Lower leg skin (tissue), 4 donors: ENCODE measurements around the gene MGAT4A. TPM values are rescaled to one million over a fixed set of nuclear protein-coding genes. Genes with fewer than 3 reads are reported as not detected.

Experiments used
- DNase-seq, 2 donors: peaks; one replicate each; pipeline ENCODE4 v3.0.0-alpha.2; 2019; ENCODE audit warnings: low spot score in 2 of 2
- H3K4me3 ChIP-seq: fragments of 200-600 bp; sonication (generic); 2 replicates; pipeline ENCODE4 v1.5.1; 2017; ENCODE audit warnings: mild to moderate bottlenecking, low read depth; ENCODE audit not compliant: poor library complexity, severe bottlenecking
- POLR2A ChIP-seq, 2 donors: fragments of 450-650 bp; IDR thresholded peaks; one replicate each; pipeline ENCODE4 v1.6.1; 2016 to 2017; ENCODE audit warnings: antibody characterized with exemption in 2 of 2, mild to moderate bottlenecking in 1 of 2, moderate library complexity in 1 of 2
- WGBS, 2 donors: methylation state at CpG; one replicate each; pipeline ENCODE4 v1.1.5; 2018; 5-methylcytosine and 5-hydroxymethylcytosine counted together
- intact Hi-C: fragments of 100-400 bp; cut with DNase I; formaldehyde crosslinking; loops from one replicate; pipeline ENCODE4 v1.15.0; 2023; ENCODE audit warnings: low total_unique reads
- total RNA-seq, 4 donors: library from RNA; depleted of rRNA; stranded (reverse); fragments of >200 nt; gene quantifications; one replicate each; pipeline ENCODE4 v1.1.0, GENCODE V29; 2016
- TF ChIP-seq, protein P1 (sequence below), 3 donors: fragments of 450-650 bp; IDR thresholded peaks; one replicate each; pipeline ENCODE4 v1.5.1; 2016; ENCODE audit warnings: antibody characterized with exemption in 3 of 3, mild to moderate bottlenecking in 3 of 3, moderate library complexity in 2 of 3

The MGAT4A gene
- total RNA-seq, 4 donors from 2014 or later: 7.3 to 24.9 (median 14.2) TPM

DNA sequence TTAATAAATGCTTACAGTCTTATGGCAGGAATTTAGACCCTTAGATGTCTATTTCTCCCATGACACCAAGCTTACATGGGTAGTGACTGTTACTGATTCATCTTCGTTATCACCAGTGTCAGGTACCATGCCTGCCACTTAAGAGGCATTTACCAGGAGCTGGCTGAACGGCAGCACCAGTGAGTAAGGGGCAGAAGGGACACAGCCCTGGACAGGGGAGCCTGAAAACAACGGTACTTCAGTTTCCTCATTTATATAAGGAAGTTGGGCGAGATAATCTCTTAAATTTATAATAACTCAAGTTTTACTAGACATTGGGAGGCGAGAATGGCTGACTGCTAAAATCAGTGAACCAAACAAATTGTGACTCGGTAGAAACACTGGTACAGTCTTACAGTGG, 123.8 kb downstream of the MGAT4A start:
- no peak for DNase-seq
- H3K4me3 ChIP-seq: no peak overlapping the region
- TF ChIP-seq, protein P1, sequence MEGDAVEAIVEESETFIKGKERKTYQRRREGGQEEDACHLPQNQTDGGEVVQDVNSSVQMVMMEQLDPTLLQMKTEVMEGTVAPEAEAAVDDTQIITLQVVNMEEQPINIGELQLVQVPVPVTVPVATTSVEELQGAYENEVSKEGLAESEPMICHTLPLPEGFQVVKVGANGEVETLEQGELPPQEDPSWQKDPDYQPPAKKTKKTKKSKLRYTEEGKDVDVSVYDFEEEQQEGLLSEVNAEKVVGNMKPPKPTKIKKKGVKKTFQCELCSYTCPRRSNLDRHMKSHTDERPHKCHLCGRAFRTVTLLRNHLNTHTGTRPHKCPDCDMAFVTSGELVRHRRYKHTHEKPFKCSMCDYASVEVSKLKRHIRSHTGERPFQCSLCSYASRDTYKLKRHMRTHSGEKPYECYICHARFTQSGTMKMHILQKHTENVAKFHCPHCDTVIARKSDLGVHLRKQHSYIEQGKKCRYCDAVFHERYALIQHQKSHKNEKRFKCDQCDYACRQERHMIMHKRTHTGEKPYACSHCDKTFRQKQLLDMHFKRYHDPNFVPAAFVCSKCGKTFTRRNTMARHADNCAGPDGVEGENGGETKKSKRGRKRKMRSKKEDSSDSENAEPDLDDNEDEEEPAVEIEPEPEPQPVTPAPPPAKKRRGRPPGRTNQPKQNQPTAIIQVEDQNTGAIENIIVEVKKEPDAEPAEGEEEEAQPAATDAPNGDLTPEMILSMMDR (IDR thresholded peaks at IDR 0.05): no peak
- TF ChIP-seq POLR2A (IDR thresholded peaks at IDR 0.05): no peak
- intact Hi-C loops: no loop called here
- WGBS, 2 donors: 68 to 69% methylated on average over 6 of the region's 6 CpGs

- 86 to 87% methylated on average over 7 of the region's 7 CpGs for WGBS, 2 donors
- TF ChIP-seq, protein P1 (IDR thresholded peaks at IDR 0.05): no peak
- TF ChIP-seq POLR2A (IDR thresholded peaks at IDR 0.05): no peak
- no peak for DNase-seq
- intact Hi-C loops: loop anchor here (1.0 kb wide), 1 partner anchor 45 kb away; no protein-coding TSS in a partner anchor
- no peak overlapping the region for H3K4me3 ChIP-seq
Observed at GRCh38 chr2:98606431-98606830, 124.5 kb downstream of the MGAT4A start.

- DNase-seq: no peak
- TF ChIP-seq POLR2A (IDR thresholded peaks at IDR 0.05): no peak
- TF ChIP-seq, protein P1 (IDR thresholded peaks at IDR 0.05): no peak
- intact Hi-C loops: no loop called here
- H3K4me3 ChIP-seq: no peak overlapping the region
- WGBS, 2 donors: 55 to 56% methylated on average over 3 of the region's 3 CpGs
Observed at GRCh38 chr2:98605076-98605475, 125.9 kb downstream of the MGAT4A start.

- no peak overlapping the region for H3K4me3 ChIP-seq
- TF ChIP-seq, protein P1 (IDR thresholded peaks at IDR 0.05): no peak
- TF ChIP-seq POLR2A (IDR thresholded peaks at IDR 0.05): no peak
- intact Hi-C loops: no loop called here
- no peak for DNase-seq
- WGBS, 2 donors: 25 to 29% methylated on average over 2 of the region's 2 CpGs
Observed at GRCh38 chr2:98604547-98604946, 126.4 kb downstream of the MGAT4A start.

DNA sequence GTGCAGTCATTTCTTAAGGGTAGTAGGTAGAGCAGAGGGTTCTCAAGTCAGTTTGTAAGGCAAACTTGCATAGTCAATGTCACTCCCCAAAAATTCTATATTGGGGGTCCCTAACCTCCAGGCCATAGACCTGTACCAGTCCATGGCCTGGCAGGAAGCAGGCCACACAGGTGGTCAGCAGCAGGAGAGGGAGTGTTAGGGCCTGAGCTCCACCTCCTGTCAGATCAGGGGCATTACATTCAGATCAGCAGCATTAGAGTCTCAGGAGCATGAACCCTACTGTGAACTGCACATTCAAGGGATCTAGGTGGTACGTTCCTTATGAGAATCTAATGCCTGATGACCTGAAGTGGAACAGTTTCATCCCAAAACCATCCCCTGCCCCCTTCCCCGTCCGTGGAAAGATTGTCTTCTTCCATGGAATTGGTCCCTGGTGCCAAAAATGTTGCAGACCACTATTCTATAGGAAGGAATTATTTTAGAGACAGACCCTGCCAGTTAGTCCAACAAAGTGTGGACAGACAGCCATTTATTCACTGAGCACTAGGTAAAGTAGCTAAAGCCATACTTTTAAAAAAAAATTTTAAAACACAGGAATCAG, 129.3 kb downstream of the MGAT4A start:
- DNase-seq: no peak

More for the DNA sequence above, 129.3 kb downstream of the MGAT4A start:
- WGBS, 2 donors: 59 to 78% methylated on average over 3 of the region's 3 CpGs
- TF ChIP-seq POLR2A (IDR thresholded peaks at IDR 0.05): no peak
- TF ChIP-seq, protein P1 (IDR thresholded peaks at IDR 0.05): no peak
- intact Hi-C loops: no loop called here
- H3K4me3 ChIP-seq: no peak overlapping the region
